Ovary (tissue), 9 donors: Measurements from ENCODE around the gene HGF. TPM values are rescaled to one million over a fixed set of nuclear protein-coding genes. Genes with fewer than 3 reads are reported as not detected.

Source experiments
- DNase-seq, 5 donors: peaks; one replicate each; pipeline ENCODE4 v3.0.0-alpha.2; 2019 to 2020
- H3K27ac ChIP-seq, 2 donors: fragments of 200-600 bp; one replicate each; pipeline versions ENCODE4 v1.5.1 to v1.8.0; 2019 to 2022
- H3K27me3 ChIP-seq: fragments of 200-600 bp; one replicate; pipeline ENCODE4 v1.8.0; 2022
- H3K36me3 ChIP-seq: fragments of 200-600 bp; sonication (generic); one replicate; pipeline ENCODE4 v1.5.1; 2019
- H3K4me1 ChIP-seq: one replicate; pipeline ENCODE4 v1.8.1; 2013; ENCODE audit warnings: mild to moderate bottlenecking, moderate library complexity; ENCODE audit not compliant: insufficient read depth
- H3K4me3 ChIP-seq: fragments of 200-600 bp; sonication (generic); one replicate; pipeline ENCODE4 v1.5.1; 2017
- H3K9me3 ChIP-seq, 2 donors: fragments of 200-600 bp in 1 of 2; sonication (generic) in 1 of 2; one replicate each; pipeline versions ENCODE4 v1.5.1 to v1.8.1; 2013 to 2019; ENCODE audit warnings: mild to moderate bottlenecking in 1 of 2, moderate library complexity in 1 of 2
- CTCF ChIP-seq, 3 donors: fragments of 450-650 bp in 2 of 3; fragments of 200-600 bp in 1 of 3; IDR thresholded peaks; one replicate each; pipeline versions ENCODE4 v1.5.1 to v1.8.0; 2016 to 2022; ENCODE audit warnings: antibody characterized with exemption in 3 of 3, mild to moderate bottlenecking in 1 of 3
- EP300 ChIP-seq: sonication (generic); formaldehyde crosslinking; IDR thresholded peaks from one replicate; pipeline ENCODE4 v1.6.1; 2017; ENCODE audit warnings: antibody characterized with exemption
- POLR2A ChIP-seq: fragments of 450-650 bp; IDR thresholded peaks from one replicate; pipeline ENCODE4 v1.6.1; 2017; ENCODE audit warnings: antibody characterized with exemption, mild to moderate bottlenecking, moderate library complexity
- WGBS, 3 donors: extraction: QIAGEN DNeasy Blood & Tissue Kit in 1 of 3; methylation state at CpG; one replicate each; pipeline versions ENCODE4 v1.1.5 to v1.1.7; 2013 to 2017; 5-methylcytosine and 5-hydroxymethylcytosine counted together
- intact Hi-C, 4 donors: fragments of 100-400 bp; cut with DNase I; formaldehyde crosslinking; loops; one replicate each; pipeline versions ENCODE4 v1.11.0 to v1.15.1; 2022 to 2023
- polyA plus RNA-seq, 2 donors: library from polyadenylated mRNA; stranded (reverse); fragments of 200-250 nt in 1 of 2; fragments of 350-450 nt in 1 of 2; fragmentation: Illumina TruSeq in 1 of 2; extraction: RNeasy Lipid Tissue Mini Kit (QIAGEN cat#74804) in 1 of 2; gene quantifications; one replicate each; pipeline ENCODE4 v1.2.3, GENCODE V29; 2013 to 2014
- total RNA-seq, 7 donors: library from RNA; depleted of rRNA in 2 of 7; stranded (reverse); fragments of >200 nt in 2 of 7; fragmentation: NEBNext Ultra II Directional in 3 of 7; extraction: Animal tissue kit (Norgen Biotek cat#: 25700) in 3 of 7; gene quantifications; one replicate each; pipeline versions ENCODE4 v1.1.0 to v1.2.4, GENCODE V29; 2016 to 2023
- donor health status: DM: no; HTN: no; CAD: no; lungs with moderate emphysema.
- donor health status: DM: no; HTN: no; CAD: no.
- donor health status: Bipolar disorder and iron deficiency.
- donor health status: DM: yes; HTN: yes; CAD: no.
- donor health status: DM: no; HTN: no; CAD: no.
- donor health status: DM: yes; HTN: yes; CAD: no.

HGF gene
- total and polyA plus RNA-seq, 9 donors: 1.0 to 7.6 (median 3.2) TPM

- Histone ChIP-seq H3K36me3 (no peaks in the 10 kb centered on the region), H3K4me3 (no peak overlapping the region), H3K9me3 (no peaks in the 10 kb centered on the region), H3K27me3 (no peaks in the 10 kb centered on the region), H3K4me1 (no peaks in the 10 kb centered on the region), H3K27ac (no peak overlapping the region)
- intact Hi-C loops: no loop called here
- 59 to 64% (median 63%) methylated on average over 12 of the region's 12 CpGs for WGBS, 3 donors
- no peak for DNase-seq
- TF ChIP-seq POLR2A (no peak), EP300 (no peak), CTCF (IDR thresholded peaks at IDR 0.05) (no peak)
Measured at GRCh38 chr7:81791568-81792518, 22.0 kb upstream of the HGF start.

DNA sequence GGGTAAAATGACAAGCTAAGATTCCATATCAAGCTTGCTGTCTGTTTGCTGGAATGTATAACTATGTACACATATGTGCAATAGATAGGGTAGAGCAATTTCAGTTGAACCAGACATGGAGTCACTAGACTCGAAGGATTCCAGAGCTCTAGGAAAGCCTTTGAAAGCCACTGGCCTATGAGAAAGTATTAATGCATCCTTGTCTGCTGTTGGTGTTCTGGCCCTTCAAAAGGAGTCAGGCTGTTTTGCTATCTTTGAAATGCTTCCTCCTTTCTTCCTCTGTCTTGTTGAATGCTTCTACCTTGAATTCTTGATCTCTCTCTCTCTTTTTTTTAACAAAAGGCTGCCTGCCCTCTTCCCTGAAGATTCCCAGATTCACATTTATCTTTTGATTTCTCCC, 20.8 kb upstream of the HGF start:
- H3K36me3 ChIP-seq: no peaks in the 10 kb centered on the region
- no peak for DNase-seq
- no peak overlapping the region for H3K4me3 ChIP-seq
- no peaks in the 10 kb centered on the region for H3K4me1 ChIP-seq
- no peaks in the 10 kb centered on the region for H3K27me3 ChIP-seq
- WGBS, 3 donors: 77 to 85% (median 85%) methylated on average over 1 of the region's 1 CpG
- intact Hi-C loops: no loop called here
- TF ChIP-seq EP300 (no peak), POLR2A (no peak), CTCF (IDR thresholded peaks at IDR 0.05) (no peak)
- H3K9me3 ChIP-seq: no peaks in the 10 kb centered on the region
- H3K27ac ChIP-seq: no peak overlapping the region

GRCh38 chr7:81790120-81790500, 20.3 kb upstream of the HGF start:
- no peak overlapping the region for H3K27ac ChIP-seq
- H3K27me3 ChIP-seq: no peaks in the 10 kb centered on the region
- 21 to 34% (median 26%) methylated on average over 2 of the region's 2 CpGs for WGBS, 3 donors
- TF ChIP-seq POLR2A: no peak
- TF ChIP-seq CTCF (IDR thresholded peaks at IDR 0.05): no peak
- no peak for TF ChIP-seq EP300
- intact Hi-C loops: no loop called here
- no peaks in the 10 kb centered on the region for H3K4me1 ChIP-seq
- no peaks in the 10 kb centered on the region for H3K9me3 ChIP-seq
- DNase-seq: no peak
- no peak overlapping the region for H3K4me3 ChIP-seq
- H3K36me3 ChIP-seq: no peaks in the 10 kb centered on the region

- 92 to 100% (median 94%) methylated on average over 1 of the region's 1 CpG for WGBS, 3 donors
- Histone ChIP-seq H3K36me3 (no peaks in the 10 kb centered on the region), H3K4me3 (no peak overlapping the region), H3K9me3 (no peaks in the 10 kb centered on the region), H3K27ac (no peak overlapping the region), H3K4me1 (no peaks in the 10 kb centered on the region), H3K27me3 (no peaks in the 10 kb centered on the region)
- TF ChIP-seq CTCF (IDR thresholded peaks at IDR 0.05) (no peak), EP300 (no peak), POLR2A (no peak)
- DNase-seq: no peak
- intact Hi-C loops: no loop called here
Measured at GRCh38 chr7:81789406-81790119, 19.7 kb upstream of the HGF start.
